NCI-H2227 (cell line): ENCODE results near the gene NWD2.

Source experiments
- DNase-seq: peaks from one replicate; lab custom pipeline; 2025; ENCODE audit not compliant: unreplicated experiment; lab: John Stamatoyannopoulos, UW

NWD2 gene

GRCh38 chr4:37464373-37465128, 220.0 kb downstream of the NWD2 start:
- DNase-seq: no peak

DNA sequence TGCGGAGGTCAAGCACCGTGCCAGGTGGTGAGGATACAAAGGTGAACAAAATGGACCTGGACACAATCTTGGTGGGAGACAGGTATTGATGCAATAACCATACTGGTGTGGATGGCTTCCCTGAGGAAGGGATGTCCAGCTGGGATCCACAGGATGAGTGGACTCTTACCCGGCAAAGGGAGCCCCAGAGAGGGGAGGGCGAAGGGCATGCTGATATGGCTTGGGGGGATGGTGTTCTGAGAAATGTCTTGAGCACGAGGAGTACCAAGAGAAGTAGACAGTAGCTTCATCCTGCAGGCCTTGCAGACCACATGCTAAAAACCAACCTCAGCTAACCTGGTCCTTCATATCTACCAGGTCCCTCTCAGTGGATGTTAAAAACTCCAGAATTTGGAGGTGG, 220.8 kb downstream of the NWD2 start:
- DNase-seq: no peak

GRCh38 chr4:37465845-37466244, 221.3 kb downstream of the NWD2 start:
- no peak for DNase-seq

DNA sequence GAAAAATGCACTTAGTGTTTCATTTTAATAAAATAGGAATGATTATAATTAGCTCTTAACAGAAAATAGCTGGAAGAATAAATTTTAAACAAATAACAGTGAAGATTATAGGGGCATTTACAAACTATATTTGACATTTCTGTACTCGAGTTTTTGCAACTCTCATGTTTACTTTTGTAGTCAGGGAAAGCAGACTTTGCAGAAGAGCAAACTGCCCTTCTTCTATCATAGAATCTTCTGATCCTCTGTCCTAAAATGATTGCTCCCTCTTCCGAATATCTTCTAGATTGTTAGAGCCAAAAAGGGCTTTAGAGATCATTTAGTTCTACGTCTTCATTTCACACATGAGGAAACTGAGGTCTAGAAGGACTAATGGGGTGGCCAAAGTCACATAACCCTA, 222.7 kb downstream of the NWD2 start:
- no peak for DNase-seq

DNA sequence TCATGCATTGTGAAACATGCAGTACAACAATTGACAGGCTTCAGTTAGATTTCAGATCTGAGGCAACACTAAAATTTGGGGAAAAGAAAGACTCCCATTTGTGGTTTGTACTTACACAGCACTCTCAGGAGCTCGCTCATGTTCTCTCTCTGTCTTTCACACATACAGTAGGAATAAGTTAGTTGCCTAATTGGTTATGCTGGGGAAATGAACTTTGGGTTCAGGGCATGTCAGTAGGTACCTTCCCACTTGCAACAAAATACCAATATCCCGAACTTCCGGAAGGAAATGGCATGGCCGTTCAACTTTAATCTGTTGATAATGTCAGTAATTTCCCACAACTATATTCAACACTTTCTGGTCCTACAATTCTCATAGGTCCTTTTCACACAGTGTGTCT, 223.3 kb downstream of the NWD2 start:
- no peak for DNase-seq

DNA sequence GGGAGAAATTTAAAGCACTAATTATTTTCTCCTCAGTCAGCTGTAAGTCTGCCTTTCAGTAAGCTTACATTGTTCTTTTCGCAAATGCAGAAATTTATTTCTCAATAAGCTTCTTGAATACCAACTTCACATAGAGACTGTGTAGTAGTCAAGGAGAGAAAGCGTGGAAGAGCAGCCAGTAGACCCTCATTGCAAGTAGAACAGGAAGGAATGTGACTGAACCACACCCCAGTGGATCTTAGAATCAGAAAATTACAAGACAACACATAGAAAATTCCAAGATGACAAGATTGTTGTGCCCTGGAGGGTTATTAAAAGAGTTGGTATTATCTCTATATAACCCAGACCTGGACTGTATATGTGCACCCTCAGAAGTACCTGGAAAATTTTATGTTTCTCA, 224.7 kb downstream of the NWD2 start:
- DNase-seq: no peak

DNA sequence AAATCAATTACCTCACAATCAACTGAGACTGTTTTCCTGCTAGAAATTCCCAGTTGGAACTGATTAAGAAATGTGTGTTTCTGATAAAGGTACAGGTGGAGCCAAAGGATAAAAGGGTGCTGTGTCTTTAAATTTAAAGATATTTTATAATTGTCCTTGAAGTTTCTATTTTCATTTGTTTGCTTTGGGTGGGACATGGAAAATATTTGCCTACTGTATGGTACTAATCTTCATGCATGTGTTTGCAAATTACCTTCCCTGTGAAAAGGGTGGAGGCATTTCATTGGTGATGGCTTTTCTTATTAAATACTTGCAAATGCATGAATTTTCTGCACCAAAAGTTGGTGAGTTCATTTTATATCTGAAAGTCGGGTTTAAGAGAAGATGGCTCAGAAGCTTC, 225.7 kb downstream of the NWD2 start:
- DNase-seq: no peak

DNA sequence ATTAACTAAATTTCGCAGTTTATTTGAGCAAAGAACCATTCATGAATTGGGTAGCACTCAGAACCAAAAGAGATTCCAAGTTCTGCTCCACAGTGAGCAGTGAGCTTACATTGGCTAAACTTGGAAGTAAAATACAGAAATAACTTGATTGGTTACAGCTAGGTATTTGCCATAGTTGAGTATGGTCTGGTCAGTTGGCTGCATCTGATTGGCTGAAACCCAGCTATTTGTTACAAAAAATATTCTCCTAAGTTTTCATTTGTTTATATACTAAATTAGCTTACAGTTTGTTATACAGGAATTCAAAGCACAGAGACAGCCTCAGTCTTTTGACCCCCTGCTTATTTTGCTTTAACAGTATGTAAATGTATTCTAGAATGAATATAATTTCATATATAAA, 226.6 kb downstream of the NWD2 start:
- DNase-seq: no peak

GRCh38 chr4:37471971-37472370, 227.4 kb downstream of the NWD2 start:
- DNase-seq: no peak

GRCh38 chr4:37473807-37474206, 229.3 kb downstream of the NWD2 start:
- DNase-seq: no peak

GRCh38 chr4:37475087-37475486, 230.5 kb downstream of the NWD2 start:
- no peak for DNase-seq

DNA sequence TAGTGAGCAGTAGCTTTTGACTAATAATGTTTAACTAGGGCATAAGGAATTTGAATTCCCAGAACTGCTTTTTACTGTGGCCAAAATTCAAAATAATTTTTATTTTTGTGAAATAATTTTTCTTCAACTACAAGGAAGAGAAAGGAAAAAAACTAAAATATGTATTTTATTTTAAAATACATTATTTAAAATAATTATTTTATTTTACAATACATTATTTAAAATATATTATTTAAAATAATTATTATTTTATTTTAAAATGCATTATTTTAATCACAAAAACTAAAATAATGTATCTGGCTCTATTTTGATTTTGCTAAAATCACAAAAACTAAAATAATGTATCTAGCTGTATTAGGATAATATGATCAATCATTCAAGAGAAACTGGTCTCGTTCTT, 231.2 kb downstream of the NWD2 start:
- DNase-seq: no peak

DNA sequence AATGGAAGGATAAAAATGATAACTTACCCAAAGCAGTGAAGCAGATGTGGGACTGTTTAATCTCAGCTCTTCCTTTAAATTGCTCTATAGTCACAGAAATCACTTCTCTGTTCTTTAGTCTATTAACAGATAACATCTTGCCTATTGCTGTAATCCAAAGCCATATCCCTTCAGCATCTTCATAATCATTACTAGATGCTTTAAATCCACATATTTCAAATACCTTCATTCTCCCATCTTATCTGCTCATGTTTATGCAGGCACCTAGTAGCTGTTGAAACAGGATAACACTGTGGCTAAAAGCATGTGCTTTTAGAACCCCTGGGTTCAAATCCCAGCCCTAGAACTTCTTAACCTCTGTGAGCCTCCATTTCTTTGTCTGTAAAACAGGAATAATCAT, 231.7 kb downstream of the NWD2 start:
- no peak for DNase-seq

GRCh38 chr4:37476691-37477090, 232.1 kb downstream of the NWD2 start:
- no peak for DNase-seq

DNA sequence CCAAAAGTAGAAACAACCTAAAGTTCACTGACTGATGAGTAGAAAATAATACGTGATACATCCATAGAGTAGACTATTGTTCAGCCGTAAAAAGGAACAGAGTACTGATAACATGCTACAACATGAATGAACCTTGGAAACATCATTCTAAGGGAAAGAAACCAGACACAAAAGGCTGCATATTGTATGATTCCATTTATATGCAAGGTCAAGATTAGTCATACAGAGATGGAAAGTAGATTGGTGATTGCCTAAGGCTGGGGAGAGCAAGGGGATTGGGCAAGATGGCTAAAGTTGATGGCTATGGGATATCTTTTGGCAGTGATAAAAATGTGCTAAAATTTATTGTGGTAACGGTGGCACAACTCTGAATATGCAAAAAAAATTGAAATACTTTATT, 232.6 kb downstream of the NWD2 start:
- no peak for DNase-seq

- no peak for DNase-seq
Observed at GRCh38 chr4:37478151-37478550, 233.6 kb downstream of the NWD2 start.

DNA sequence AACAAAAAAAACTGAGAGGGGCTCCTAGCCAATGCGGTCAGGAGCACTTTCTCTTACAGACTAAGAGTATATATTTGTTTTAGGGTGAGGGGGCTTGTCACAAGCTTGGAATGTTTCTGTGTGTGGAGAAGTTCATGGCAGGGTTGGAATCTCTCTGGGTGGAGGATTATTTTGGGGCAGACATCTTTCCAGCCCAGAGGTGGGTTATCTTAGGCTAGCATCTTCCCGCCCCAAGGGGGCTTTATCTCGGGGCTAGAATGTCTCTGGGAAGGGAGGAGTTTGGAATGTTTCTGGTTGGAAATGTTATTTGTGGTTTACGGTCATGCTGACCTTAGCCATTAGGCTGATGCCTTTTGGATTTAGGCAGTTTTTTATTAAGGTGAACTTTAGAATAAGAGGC, 236.0 kb downstream of the NWD2 start:
- no peak for DNase-seq

GRCh38 chr4:37481547-37482122, 237.1 kb downstream of the NWD2 start:
- DNase-seq: no peak

- no peak for DNase-seq
Observed at GRCh38 chr4:37482236-37482913, 237.8 kb downstream of the NWD2 start.

GRCh38 chr4:37483610-37484009, 239.1 kb downstream of the NWD2 start:
- DNase-seq: no peak

GRCh38 chr4:37486166-37486565, 241.6 kb downstream of the NWD2 start:
- DNase-seq: no peak

DNA sequence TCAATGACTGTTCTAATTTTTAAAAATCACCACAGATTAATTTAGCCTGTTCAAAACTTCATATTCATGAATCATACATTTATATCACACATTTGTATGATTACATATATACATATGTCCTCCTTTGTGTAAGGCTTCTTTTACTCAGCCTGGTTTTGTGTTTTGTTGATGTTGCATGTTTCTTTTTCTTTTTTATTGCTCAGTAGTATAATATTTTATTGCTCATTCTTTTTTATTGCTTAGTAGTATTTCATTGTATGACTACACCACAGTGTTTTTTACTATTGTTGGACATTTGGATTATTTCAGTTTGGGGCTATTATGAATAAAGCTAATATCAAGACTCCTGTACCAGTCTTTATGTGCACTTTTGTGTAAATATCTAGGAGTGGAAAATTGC, 243.1 kb downstream of the NWD2 start:
- no peak for DNase-seq
